GM23338 (cell line): Measurements from ENCODE around the gene AMOTL1. TPM values are rescaled to one million over a fixed set of nuclear protein-coding genes. Genes with fewer than 3 reads are reported as not detected.

ENCODE experiments used
- ATAC-seq: fragments of 200-7000 bp; cut with Tn5 transposase; 3 replicates; pipeline ENCODE4 v1.9.1; 2020
- DNase-seq: peaks from one replicate; pipeline ENCODE4 v3.0.0-alpha.2; 2015; ENCODE audit warnings: low spot score
- H2AFZ ChIP-seq: fragments of 200-600 bp; sonication (generic); 2 replicates; pipeline ENCODE4 v1.8.0; 2016; ENCODE audit warnings: antibody characterized with exemption, mild to moderate bottlenecking, moderate library complexity
- H3F3A ChIP-seq: fragments of 200-600 bp; sonication (generic); replicated peaks from 2 replicates; pipeline ENCODE4 v1.8.0; 2017; ENCODE audit warnings: antibody characterized with exemption, mixed run types, low read depth
- H3K27ac ChIP-seq: fragments of 200-600 bp; sonication (generic); 2 replicates; pipeline ENCODE4 v1.6.1; 2016; ENCODE audit warnings: low read depth
- H3K27me3 ChIP-seq: fragments of 200-600 bp; sonication (generic); 2 replicates; pipeline ENCODE4 v1.8.0; 2016; ENCODE audit warnings: mild to moderate bottlenecking, mixed run types, moderate library complexity; ENCODE audit not compliant: insufficient read depth
- H3K36me3 ChIP-seq: fragments of 200-600 bp; sonication (generic); 2 replicates; pipeline ENCODE4 v1.8.0; 2016; ENCODE audit warnings: mild to moderate bottlenecking; ENCODE audit not compliant: insufficient read depth
- H3K4me1 ChIP-seq: fragments of 200-600 bp; sonication (generic); 2 replicates; pipeline ENCODE4 v1.8.0; 2016; ENCODE audit warnings: mild to moderate bottlenecking, moderate library complexity; ENCODE audit not compliant: insufficient read depth
- H3K4me2 ChIP-seq: fragments of 200-600 bp; sonication (generic); 2 replicates; pipeline ENCODE4 v1.7.1; 2017; ENCODE audit warnings: mixed run types
- H3K4me3 ChIP-seq: fragments of 200-600 bp; sonication (generic); 2 replicates; pipeline ENCODE4 v1.6.1; 2016; ENCODE audit warnings: mixed run types
- H3K79me2 ChIP-seq: fragments of 200-600 bp; sonication (generic); replicated peaks from 2 replicates; pipeline ENCODE4 v1.8.0; 2017; ENCODE audit warnings: mild to moderate bottlenecking; ENCODE audit not compliant: insufficient read depth
- H3K9me2 ChIP-seq: fragments of 200-600 bp; sonication (generic); 2 replicates; pipeline ENCODE4 v1.8.0; 2017; ENCODE audit not compliant: insufficient read depth
- H4K20me1 ChIP-seq: fragments of 200-600 bp; sonication (generic); replicated peaks from 2 replicates; pipeline ENCODE4 v1.8.0; 2017; ENCODE audit warnings: mild to moderate bottlenecking; ENCODE audit not compliant: insufficient read depth
- H3K27ac Mint-ChIP-seq: 2 replicates; pipeline ENCODE4 v1.8.0; 2020; ENCODE audit warnings: inconsistent platforms, mild to moderate bottlenecking, moderate library complexity, mixed read lengths
- H3K27me3 Mint-ChIP-seq: 3 replicates; pipeline ENCODE4 v1.8.0; 2022; ENCODE audit warnings: low read depth, mild to moderate bottlenecking, moderate library complexity, mixed read lengths, inconsistent platforms; ENCODE audit not compliant: insufficient read depth, poor library complexity
- H3K36me3 Mint-ChIP-seq: 3 replicates; pipeline ENCODE4 v1.8.0; 2021; ENCODE audit warnings: low read depth, mild to moderate bottlenecking, inconsistent platforms, moderate library complexity, mixed read lengths
- H3K4me1 Mint-ChIP-seq: 3 replicates; pipeline ENCODE4 v1.8.0; 2020; ENCODE audit warnings: mild to moderate bottlenecking, inconsistent platforms, mixed read lengths
- H3K4me3 Mint-ChIP-seq: 3 replicates; pipeline ENCODE4 v1.8.0; 2021; ENCODE audit warnings: moderate library complexity, mild to moderate bottlenecking, inconsistent platforms, mixed read lengths
- H3K9me3 Mint-ChIP-seq: 3 replicates; pipeline ENCODE4 v1.8.0; 2020; ENCODE audit warnings: moderate library complexity, mild to moderate bottlenecking, inconsistent platforms, mixed read lengths
- CREB1 ChIP-seq: fragments of 250-450 bp; sonication (Bioruptor Pico); IDR thresholded peaks from 2 replicates; pipeline ENCODE4 v1.5.0; 2020; ENCODE audit warnings: low read depth, mild to moderate bottlenecking, moderate library complexity
- EZH2 ChIP-seq: fragments of 200-600 bp; sonication (generic); IDR thresholded peaks from one replicate; pipeline ENCODE4 v1.8.0; 2017; ENCODE audit warnings: antibody characterized with exemption, mild to moderate bottlenecking, low read depth; ENCODE audit not compliant: unreplicated experiment
- NANOG ChIP-seq: IDR thresholded peaks from 2 replicates; pipeline ENCODE4 v1.6.1; 2016; ENCODE audit warnings: antibody characterized with exemption, borderline replicate concordance
- polyA plus RNA-seq: library from polyadenylated mRNA; unstranded; fragments of >200 nt; fragmentation: Nextera tagmentation; extraction: Ambion mirVana; gene quantifications from 2 replicates; pipeline ENCODE4 v1.2.1, GENCODE V29; 2016
- total RNA-seq: library from RNA; depleted of rRNA; stranded (reverse); fragments of >200 nt; shearing (Covaris generic); gene quantifications from 2 replicates; pipeline ENCODE4 v1.2.3, GENCODE V29; 2014
- TF ChIP-seq, protein P1 (sequence below): fragments of 250-450 bp; sonication (Bioruptor Pico); IDR thresholded peaks from 2 replicates; pipeline ENCODE4 v1.5.0; 2020; ENCODE audit warnings: mild to moderate bottlenecking, moderate library complexity
- TF ChIP-seq, protein P2 (sequence below), 2 experiments: fragments of 200-600 bp in 1 of 2; sonication (generic) in 1 of 2; conservative IDR thresholded peaks; 2 replicates each; pipeline versions ENCODE4 v1.5.1 to v1.6.1; 2016 to 2017; ENCODE audit warnings: antibody characterized with exemption in 2 of 2, low read depth in 2 of 2, mild to moderate bottlenecking in 2 of 2, moderate library complexity in 1 of 2
- TF ChIP-seq, protein P3 (sequence below): IDR thresholded peaks from 2 replicates; pipeline ENCODE4 v1.6.1; 2016; ENCODE audit warnings: antibody characterized with exemption

AMOTL1 gene
- total and polyA plus RNA-seq, 2 experiments from 2014 or later: 4.3 to 18.7 TPM

DNA sequence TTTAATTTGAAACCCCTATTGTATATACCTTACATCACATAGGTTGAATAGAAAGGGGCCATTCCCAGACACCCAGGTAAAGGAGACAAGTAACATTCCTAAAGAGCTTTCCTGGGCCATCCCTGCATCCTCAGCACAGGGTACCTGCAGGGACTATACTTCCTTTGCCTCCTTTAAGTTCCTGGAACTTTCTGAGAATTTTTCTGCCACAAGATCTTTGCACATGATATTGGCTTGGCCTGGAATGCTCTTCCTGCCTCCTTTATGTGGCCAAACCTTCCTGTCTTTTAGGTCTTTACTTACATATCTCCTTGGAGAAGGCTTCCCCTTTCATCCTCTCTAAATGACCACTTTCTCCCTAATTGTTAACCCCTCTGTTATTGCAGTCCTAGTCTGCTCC, 7.9 kb upstream of the AMOTL1 start (continued):
- no peak for TF ChIP-seq EZH2
- TF ChIP-seq, protein P1, sequence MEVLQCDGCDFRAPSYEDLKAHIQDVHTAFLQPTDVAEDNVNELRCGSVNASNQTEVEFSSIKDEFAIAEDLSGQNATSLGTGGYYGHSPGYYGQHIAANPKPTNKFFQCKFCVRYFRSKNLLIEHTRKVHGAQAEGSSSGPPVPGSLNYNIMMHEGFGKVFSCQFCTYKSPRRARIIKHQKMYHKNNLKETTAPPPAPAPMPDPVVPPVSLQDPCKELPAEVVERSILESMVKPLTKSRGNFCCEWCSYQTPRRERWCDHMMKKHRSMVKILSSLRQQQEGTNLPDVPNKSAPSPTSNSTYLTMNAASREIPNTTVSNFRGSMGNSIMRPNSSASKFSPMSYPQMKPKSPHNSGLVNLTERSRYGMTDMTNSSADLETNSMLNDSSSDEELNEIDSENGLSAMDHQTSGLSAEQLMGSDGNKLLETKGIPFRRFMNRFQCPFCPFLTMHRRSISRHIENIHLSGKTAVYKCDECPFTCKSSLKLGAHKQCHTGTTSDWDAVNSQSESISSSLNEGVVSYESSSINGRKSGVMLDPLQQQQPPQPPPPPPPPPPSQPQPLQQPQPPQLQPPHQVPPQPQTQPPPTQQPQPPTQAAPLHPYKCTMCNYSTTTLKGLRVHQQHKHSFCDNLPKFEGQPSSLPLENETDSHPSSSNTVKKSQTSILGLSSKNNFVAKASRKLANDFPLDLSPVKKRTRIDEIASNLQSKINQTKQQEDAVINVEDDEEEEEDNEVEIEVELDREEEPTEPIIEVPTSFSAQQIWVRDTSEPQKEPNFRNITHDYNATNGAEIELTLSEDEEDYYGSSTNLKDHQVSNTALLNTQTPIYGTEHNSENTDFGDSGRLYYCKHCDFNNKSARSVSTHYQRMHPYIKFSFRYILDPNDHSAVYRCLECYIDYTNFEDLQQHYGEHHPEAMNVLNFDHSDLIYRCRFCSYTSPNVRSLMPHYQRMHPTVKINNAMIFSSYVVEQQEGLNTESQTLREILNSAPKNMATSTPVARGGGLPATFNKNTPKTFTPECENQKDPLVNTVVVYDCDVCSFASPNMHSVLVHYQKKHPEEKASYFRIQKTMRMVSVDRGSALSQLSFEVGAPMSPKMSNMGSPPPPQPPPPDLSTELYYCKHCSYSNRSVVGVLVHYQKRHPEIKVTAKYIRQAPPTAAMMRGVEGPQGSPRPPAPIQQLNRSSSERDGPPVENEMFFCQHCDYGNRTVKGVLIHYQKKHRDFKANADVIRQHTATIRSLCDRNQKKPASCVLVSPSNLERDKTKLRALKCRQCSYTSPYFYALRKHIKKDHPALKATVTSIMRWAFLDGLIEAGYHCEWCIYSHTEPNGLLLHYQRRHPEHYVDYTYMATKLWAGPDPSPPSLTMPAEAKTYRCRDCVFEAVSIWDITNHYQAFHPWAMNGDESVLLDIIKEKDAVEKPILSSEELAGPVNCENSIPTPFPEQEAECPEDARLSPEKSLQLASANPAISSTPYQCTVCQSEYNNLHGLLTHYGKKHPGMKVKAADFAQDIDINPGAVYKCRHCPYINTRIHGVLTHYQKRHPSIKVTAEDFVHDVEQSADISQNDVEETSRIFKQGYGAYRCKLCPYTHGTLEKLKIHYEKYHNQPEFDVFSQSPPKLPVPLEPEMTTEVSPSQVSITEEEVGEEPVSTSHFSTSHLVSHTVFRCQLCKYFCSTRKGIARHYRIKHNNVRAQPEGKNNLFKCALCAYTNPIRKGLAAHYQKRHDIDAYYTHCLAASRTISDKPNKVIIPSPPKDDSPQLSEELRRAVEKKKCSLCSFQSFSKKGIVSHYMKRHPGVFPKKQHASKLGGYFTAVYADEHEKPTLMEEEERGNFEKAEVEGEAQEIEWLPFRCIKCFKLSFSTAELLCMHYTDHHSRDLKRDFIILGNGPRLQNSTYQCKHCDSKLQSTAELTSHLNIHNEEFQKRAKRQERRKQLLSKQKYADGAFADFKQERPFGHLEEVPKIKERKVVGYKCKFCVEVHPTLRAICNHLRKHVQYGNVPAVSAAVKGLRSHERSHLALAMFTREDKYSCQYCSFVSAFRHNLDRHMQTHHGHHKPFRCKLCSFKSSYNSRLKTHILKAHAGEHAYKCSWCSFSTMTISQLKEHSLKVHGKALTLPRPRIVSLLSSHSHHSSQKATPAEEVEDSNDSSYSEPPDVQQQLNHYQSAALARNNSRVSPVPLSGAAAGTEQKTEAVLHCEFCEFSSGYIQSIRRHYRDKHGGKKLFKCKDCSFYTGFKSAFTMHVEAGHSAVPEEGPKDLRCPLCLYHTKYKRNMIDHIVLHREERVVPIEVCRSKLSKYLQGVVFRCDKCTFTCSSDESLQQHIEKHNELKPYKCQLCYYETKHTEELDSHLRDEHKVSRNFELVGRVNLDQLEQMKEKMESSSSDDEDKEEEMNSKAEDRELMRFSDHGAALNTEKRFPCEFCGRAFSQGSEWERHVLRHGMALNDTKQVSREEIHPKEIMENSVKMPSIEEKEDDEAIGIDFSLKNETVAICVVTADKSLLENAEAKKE: no peak
- no peak for TF ChIP-seq NANOG
- no peak for TF ChIP-seq CREB1

DNA sequence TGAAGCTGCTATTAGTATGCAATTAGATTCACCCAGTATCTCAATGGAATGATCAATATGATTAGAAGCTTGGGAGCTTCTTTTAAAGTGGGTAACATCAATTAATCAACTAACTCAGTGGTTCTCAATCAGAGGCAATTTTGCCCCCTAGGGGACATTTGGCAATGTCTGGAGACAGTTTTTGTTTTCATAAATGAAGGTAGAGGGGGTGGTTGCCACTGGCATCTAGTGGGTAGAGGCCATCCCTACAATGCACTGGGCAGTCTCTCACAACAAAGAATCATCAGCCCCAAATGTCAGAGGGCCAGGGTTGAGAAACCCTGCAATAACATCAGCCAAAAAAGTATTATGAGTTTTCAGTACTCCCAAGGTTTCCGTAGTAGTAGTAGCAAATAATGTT, 5.9 kb upstream of the AMOTL1 start:
- no peaks in the 10 kb centered on the region for H3K9me3 Mint-ChIP-seq
- peaks cover 41% of the 10 kb centered on the region for H3K4me1 Mint-ChIP-seq
- H3K4me1 ChIP-seq: peaks cover 24% of the 10 kb centered on the region
- H2AFZ ChIP-seq: no peak overlapping the region
- no peaks in the 10 kb centered on the region; the same call in 1 of the 2 replicates for H3K36me3 ChIP-seq
- H3K4me3 ChIP-seq: no peak overlapping the region
- H4K20me1 ChIP-seq: peaks cover 9% of the 10 kb centered on the region; the same call in 1 of the 2 replicates
- peaks cover 58% of the 10 kb centered on the region for H3K27me3 ChIP-seq
- no peak overlapping the region for H3K4me2 ChIP-seq
- no peaks in the 10 kb centered on the region; the same call in 1 of the 2 replicates for H3F3A ChIP-seq
- peaks cover 6% of the 10 kb centered on the region for H3K27me3 Mint-ChIP-seq
- TF ChIP-seq, protein P2, sequence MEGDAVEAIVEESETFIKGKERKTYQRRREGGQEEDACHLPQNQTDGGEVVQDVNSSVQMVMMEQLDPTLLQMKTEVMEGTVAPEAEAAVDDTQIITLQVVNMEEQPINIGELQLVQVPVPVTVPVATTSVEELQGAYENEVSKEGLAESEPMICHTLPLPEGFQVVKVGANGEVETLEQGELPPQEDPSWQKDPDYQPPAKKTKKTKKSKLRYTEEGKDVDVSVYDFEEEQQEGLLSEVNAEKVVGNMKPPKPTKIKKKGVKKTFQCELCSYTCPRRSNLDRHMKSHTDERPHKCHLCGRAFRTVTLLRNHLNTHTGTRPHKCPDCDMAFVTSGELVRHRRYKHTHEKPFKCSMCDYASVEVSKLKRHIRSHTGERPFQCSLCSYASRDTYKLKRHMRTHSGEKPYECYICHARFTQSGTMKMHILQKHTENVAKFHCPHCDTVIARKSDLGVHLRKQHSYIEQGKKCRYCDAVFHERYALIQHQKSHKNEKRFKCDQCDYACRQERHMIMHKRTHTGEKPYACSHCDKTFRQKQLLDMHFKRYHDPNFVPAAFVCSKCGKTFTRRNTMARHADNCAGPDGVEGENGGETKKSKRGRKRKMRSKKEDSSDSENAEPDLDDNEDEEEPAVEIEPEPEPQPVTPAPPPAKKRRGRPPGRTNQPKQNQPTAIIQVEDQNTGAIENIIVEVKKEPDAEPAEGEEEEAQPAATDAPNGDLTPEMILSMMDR (conservative IDR thresholded peaks at IDR 0.05; ENCODE audit: low read depth in 2 of 2): peak; percentile 57 to 59
- TF ChIP-seq, protein P3, sequence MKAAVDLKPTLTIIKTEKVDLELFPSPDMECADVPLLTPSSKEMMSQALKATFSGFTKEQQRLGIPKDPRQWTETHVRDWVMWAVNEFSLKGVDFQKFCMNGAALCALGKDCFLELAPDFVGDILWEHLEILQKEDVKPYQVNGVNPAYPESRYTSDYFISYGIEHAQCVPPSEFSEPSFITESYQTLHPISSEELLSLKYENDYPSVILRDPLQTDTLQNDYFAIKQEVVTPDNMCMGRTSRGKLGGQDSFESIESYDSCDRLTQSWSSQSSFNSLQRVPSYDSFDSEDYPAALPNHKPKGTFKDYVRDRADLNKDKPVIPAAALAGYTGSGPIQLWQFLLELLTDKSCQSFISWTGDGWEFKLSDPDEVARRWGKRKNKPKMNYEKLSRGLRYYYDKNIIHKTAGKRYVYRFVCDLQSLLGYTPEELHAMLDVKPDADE: no peak
- TF ChIP-seq NANOG: no peak
- no peak overlapping the region for H3K27ac ChIP-seq
- no peak overlapping the region for H3K27ac Mint-ChIP-seq
- no peak overlapping the region for H3K4me3 Mint-ChIP-seq
- ATAC-seq (no peak; the same call in 2 of the 3 replicates), DNase-seq (peak; percentile 43)
- no peaks in the 10 kb centered on the region for H3K36me3 Mint-ChIP-seq
- H3K79me2 ChIP-seq: no peaks in the 10 kb centered on the region; the same call in 1 of the 2 replicates
- H3K9me2 ChIP-seq: no peaks in the 10 kb centered on the region
